GM21526 (cell line): ENCODE measurements around the gene IFT80.
A peak's percentile ranks its signal among the peaks of the same experiment; 100 is the strongest.
"Not testable (repeated sequence)": the region's sequence is repeated elsewhere in the genome, so short reads cannot be mapped to it uniquely, and the experiment has no call there.

Source experiments
- ATAC-seq: cut with Tn5 transposase; IDR thresholded peaks from one replicate; pipeline ENCODE4 v1.9.1; 2021; ENCODE audit warnings: moderate library complexity; ENCODE audit not compliant: unreplicated experiment, low FRiP score

The IFT80 gene

DNA sequence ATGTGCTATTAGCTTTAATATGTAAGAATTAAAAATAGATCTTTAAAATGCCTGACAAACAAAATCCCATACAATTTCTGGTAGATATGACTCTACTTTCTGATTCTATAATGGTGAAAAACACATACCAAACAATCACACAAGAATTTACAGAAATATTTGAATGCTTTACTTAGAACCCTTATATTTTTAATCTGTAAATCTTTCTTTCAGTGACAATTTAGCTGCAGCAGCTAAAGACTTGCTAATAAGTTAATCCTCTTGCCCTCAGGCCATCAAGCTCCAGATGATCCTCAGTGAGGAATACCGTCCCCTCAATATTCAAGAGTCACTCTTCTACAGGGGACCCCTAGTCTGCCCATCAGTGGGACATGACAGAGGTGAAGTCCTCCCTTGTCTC lies 118.2 kb downstream of the IFT80 start:
- no peak for ATAC-seq

GRCh38 chr3:160279657-160280056 lies 119.4 kb downstream of the IFT80 start:
- no peak for ATAC-seq

GRCh38 chr3:160278210-160278609 lies 120.8 kb downstream of the IFT80 start:
- ATAC-seq, result no peak

DNA sequence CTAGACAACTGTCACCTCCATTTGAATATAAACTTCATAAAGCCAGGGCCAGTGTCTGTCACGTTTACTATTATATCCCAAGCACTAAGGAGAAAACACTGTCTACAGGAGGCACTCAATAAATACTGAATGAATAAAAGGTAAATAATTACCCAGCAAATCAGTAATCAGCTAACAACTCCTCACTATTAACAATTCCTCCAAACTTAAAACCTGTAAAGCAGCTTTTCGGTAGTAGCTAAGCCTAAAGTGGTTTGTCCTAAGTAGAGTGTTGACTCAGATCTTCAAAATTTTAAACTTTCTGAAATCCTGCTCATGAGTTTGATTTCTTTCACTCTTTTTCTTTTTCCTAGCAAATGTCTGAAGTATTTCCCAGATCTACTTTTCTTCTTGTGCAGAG lies 133.9 kb downstream of the IFT80 start:
- no peak for ATAC-seq

- no peak for ATAC-seq
These were observed 138.3 kb downstream of the IFT80 start for GRCh38 chr3:160260587-160261270.

DNA sequence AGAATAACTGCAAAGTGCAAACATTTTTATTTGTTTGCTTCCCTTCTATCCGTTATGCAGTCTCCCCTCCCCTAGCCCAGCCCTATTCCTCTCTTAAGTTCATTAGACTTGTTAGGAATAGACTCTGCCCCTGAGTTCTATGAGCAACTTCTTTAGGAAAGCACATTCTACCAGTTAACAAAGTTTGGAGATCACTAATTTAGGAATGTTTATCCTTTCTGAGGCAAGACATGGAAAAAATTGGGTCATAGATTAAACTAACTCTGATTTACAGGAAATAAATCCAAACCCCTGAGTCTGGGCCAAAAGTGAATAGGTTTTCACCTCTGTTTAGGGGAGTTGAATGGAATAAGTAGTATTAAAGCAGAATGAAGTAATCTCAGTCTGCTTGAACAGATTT lies 139.4 kb downstream of the IFT80 start:
- no peak for ATAC-seq

- no peak for ATAC-seq
These were observed 141.4 kb downstream of the IFT80 start for GRCh38 chr3:160257606-160258005.

- no peak for ATAC-seq
These were observed 145.7 kb downstream of the IFT80 start for GRCh38 chr3:160253298-160253697.

DNA sequence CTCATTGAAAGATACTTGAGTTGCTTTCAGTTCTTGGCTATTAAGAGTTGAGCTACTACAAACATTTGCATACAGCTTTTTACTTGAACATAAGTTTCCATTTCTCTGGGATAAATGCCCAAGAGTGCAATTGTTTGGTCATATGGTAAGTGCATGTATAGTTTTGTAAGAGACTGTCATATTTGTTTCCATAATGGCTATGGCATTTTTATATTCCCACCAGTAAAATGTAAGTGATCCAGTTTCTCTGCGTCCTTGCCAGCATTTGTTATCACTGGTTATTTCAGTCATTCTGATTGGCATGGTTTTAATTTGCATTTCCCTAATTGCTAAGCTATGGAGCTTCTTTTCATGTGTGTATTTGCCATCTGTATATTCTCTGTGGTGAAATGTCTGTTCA lies 151.3 kb downstream of the IFT80 start:
- no peak for ATAC-seq

GRCh38 chr3:160245261-160245800 lies 153.7 kb downstream of the IFT80 start:
- no peak for ATAC-seq

GRCh38 chr3:160240719-160241118 lies 158.3 kb downstream of the IFT80 start:
- not testable (repeated sequence) for ATAC-seq

GRCh38 chr3:160232014-160232413 lies 167.0 kb downstream of the IFT80 start:
- no peak for ATAC-seq

DNA sequence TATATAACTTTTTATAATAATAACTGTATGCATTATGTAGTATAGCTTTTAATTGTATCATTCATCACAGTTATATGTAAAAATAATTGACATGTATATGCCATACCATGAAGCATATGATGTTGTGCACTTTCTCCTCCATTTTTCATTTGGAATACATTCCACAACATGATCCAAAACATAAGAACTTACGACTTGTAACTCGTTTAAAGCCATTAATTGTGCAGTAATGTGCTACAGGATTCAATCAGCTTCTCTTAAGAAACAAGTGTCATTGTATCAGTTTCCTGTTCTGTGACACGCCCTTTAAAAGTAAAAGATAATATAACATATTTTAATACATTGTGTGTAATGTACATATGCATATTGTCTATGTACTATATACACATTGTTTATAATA lies 171.6 kb downstream of the IFT80 start:
- ATAC-seq, result no peak

DNA sequence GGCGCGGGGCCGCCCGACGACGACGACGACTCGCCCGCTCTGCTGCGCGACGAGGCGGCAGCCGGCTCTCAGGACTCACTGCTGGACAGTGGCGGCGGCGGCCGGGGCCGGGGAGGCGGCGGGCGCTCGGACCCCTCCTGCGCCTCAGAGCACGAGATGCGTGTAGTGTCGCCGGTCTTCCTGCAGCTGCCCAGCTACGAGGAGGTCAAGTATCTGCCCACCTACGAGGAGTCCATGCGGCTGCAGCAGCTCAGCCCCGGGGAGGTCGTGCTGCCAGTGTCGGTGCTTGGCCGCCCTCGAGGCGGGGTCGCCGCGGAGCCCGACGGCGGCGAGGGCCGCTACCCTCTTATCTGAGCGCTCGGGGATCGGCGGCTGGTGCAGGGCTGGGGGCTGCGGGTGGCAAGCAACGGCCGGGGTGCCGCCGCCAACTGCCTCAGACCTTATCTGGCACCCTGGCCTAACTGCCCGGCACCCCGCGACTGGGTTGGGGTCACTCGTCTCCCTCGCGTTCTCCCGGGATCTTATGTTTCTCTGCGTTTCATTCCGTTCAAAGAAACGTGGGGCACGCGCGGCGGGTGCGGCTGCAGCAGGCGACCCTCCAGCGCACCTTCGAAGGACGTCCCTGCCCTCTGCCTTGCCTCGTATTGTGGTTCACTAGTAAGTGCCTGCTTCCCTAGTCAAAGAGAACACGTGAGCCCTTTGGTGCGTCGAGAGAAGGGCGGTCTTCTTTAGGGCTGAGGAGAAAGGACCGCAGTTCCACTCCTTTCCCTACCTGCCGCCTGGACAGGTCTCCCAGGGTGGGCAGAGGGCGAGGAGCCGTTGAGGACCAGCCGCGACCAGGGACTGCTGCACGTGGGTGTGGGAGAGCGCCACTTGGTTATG lies 172.8 kb downstream of the IFT80 start:
- ATAC-seq, result peak; percentile 26

GRCh38 chr3:160225176-160226025 lies 173.6 kb downstream of the IFT80 start, which contains the start of gene C3orf80:
TSS of gene C3orf80 (plus strand) at chr3:160225422. CDS start at chr3:160225636, 214 bp downstream.
- ATAC-seq, result peak; percentile 79

GRCh38 chr3:160224811-160225175 lies 174.2 kb downstream of the IFT80 start:
- ATAC-seq, result no peak

DNA sequence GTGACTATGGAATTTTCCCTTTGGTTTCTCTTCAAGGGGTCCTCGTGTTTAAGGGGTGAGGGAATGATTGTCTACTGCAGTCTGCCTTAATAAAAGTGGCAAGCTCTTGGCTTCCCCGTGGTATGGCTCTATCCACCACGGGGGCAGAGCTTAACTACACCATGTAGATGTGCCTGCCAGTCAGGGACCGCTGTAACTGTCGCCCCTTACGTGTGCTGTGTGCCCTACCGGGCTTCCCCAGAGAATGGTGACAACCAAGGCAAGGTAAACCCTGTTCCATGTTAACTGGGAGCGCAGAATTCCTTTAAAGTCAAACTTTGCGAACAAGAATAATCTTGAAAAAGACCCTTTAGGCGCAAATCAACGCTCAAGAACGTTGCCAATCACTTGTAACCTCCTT lies 174.8 kb downstream of the IFT80 start:
- no peak for ATAC-seq

GRCh38 chr3:160221019-160221418 lies 178.0 kb downstream of the IFT80 start:
- ATAC-seq, result no peak

- no peak for ATAC-seq
These were observed 179.0 kb downstream of the IFT80 start for GRCh38 chr3:160220038-160220437.

DNA sequence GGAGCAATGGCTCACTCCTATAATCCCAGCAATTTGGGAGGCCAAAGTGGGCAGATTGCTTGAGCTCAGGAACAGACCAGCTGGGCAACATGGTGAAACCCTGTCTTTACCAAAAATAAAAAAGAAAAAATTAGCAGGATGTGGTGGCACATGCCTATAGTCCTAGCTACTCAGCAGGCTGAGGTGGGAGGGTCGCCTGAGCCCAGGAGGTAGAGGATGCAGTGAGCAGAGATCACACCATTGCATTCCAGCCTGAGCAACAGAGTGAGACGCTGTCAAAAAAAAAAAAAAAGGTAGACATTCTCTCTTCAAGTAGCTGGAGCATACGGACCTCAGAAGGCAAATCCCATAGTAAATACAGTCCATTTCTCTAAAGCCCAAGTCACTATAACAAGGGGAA lies 180.9 kb downstream of the IFT80 start:
- no peak for ATAC-seq

DNA sequence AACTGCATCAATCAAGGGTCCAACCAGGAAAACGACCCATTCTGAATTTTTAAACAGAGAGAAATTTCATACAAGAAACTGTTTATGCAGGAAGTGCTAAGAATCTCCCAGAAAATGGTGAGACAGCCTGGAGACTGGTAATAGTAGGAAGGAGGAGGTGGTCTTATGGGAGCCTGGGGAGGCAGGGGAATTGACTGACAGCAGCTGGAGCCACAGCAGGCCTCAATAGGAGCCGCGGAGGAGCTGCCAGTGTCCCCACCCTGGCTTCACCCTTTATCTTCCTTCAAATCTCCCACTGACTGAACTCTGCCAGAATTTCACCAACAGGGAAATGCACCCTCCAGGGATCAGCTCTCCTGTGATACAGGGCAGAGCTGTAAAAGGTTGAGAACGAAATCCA lies 181.3 kb downstream of the IFT80 start:
- ATAC-seq, result no peak
